ENCODE results near the gene GPATCH4. TPM values are rescaled to one million over a fixed set of nuclear protein-coding genes. Genes with fewer than 3 reads are reported as not detected.

GPATCH4 gene
- total and polyA plus RNA-seq, 11 donors = 8.8 to 67.5 (median 15.5) TPM

DNA sequence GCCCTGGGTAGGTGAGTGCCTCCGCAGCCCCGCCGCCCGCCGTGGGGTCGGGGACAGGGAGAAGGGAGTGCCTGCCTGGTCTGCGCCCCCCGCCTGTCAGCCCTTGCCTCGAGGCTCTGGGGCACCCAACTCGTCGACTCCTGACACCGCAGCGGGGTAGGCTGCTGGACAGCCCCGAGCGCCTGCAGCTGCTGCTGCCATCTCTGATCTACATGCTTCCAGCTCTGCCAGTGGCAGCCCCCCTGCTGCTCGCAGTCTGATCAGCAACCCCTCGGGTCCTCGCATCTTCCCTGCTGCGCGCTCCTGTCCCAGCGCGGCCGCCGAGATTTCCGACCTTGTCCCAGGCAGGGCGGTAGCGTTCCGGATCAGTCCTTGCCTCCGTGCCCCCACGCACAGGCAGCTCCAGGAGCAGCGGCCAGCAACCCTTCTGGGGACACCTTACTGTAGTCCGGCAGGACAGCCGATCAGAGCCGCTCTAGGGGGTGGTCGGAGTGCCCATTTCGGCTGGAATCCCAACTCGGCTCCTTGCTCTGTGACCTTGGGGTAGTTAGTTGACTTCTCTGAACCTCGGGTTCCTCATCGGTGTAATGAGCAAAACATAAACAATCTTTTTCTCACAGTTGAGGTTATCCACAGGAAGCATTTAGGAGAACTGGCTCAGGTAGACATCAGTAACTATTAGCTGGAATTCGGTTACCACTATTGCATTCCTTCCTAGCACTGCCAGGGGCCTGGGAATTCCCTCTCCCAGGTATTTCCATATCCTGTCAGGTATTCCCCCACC is 41.2 kb upstream of the GPATCH4 start:
- H3K4me1 ChIP-seq = peaks cover 0 to 19% (median 13%) of the 10 kb centered on the region in 12 donors
- peak in 1 of 4 donors; percentile 14 for ATAC-seq
- no peak overlapping the region for H3K27ac ChIP-seq
- peak overlapping the region; percentile 14 to 51 (median 46) for H3K4me3 ChIP-seq
- 16 to 57% (median 33%) methylated on average over 4 to 40 of the region's 40 CpGs for WGBS, 4 donors
- no peaks in the 10 kb centered on the region for H3K36me3 ChIP-seq
- peaks cover 20 to 92% (median 76%) of the 10 kb centered on the region in 9 donors for H3K27me3 ChIP-seq
- intact Hi-C loops (cut with DNase I) = no loop called here
- no peak for DNase-seq
- no peaks in the 10 kb centered on the region for H3K9me3 ChIP-seq
- TF ChIP-seq CTCF (IDR thresholded peaks at IDR 0.05) = no peak
- no peak for TF ChIP-seq POLR2A (IDR thresholded peaks at IDR 0.05)

DNA sequence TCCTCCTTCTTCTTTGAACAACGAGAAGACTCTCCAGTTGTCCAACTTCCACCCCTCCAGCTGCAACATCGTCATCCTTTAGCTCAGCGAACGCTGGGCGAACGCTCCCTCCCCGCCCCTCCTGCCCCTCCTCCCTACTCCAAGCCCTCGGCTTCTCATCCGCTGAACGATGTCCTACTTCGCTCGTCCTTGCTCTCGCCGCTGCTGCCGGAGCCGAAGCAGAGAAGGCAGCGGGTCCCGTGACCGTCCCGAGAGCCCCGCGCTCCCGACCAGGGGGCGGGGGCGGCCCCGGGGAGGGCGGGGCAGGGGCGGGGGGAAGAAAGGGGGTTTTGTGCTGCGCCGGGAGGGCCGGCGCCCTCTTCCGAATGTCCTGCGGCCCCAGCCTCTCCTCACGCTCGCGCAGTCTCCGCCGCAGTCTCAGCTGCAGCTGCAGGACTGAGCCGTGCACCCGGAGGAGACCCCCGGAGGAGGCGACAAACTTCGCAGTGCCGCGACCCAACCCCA is 40.5 kb upstream of the GPATCH4 start, which contains the start of gene BCAN:
BCAN (plus strand) TSS at position 357 of the 504 bp plus-strand sequence. CDS start 3,938 bp downstream, outside the sequence.
- peak in 3 of 5 donors; percentile 41 to 60 (median 49) for DNase-seq
- peak within 1 kb of the TSS; percentile 14 to 51 (median 46) for H3K4me3 ChIP-seq
- no peak for TF ChIP-seq POLR2A (IDR thresholded peaks at IDR 0.05)
- no peak for TF ChIP-seq CTCF (IDR thresholded peaks at IDR 0.05)
- peak; percentile 49 to 74 (median 56) for ATAC-seq
- no peaks in the 10 kb centered on the region for H3K36me3 ChIP-seq
- H3K27me3 ChIP-seq = peaks cover 24 to 92% (median 69%) of the 10 kb centered on the region in 9 donors
- H3K4me1 ChIP-seq = peaks cover 0 to 19% (median 13%) of the 10 kb centered on the region in 12 donors
- 0 to 4% (median 1%) methylated on average over 20 to 46 of the region's 46 CpGs for WGBS, 4 donors
- H3K9me3 ChIP-seq = no peaks in the 10 kb centered on the region
- H3K27ac ChIP-seq = no peak within 1 kb of the TSS
- intact Hi-C loops (cut with DNase I) = no loop called here

DNA sequence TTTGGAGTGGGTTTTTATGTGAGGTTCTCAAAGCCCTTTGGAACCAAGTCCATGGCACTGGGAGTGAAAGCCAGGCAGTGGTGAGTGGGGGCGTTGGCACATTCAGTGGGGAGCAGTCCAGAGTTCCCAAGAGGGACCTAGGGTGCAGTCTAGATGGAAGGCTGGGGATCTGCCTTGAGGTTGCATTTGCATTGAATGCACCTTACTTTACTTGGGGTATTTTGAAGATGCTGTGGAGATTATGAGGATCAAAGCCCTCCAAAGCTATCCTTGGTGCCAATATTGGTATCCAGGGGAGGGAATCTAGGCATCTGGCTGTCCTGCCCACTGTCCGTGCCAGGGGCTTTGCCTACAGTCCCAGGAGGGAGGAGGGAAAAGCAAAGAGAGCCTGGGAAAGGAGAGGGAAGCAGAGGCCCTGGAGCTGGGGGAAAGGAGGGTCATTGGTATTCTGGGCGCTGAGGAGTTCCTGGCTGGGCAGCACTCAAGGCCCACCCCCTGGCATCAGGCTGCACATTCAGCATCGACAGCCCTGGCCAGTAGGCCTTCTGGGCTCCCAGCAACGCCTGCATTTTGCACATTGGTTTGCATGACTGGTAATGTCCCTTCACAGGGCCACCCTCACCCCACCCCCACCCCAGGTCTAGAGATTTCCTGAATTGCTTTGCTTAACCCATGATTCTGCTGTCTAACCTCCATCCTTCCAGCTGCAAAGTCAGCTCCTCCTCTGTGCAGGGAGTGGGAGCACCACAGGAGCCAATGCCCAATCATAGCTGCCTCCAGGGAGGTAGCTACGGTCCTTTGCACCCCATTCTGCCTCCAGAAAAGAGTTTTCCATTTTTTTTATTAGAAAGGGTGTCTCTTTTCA is 39.8 kb upstream of the GPATCH4 start:
- 34 to 56% (median 45%) methylated on average over 6 of the region's 6 CpGs for WGBS, 4 donors
- Histone ChIP-seq H3K36me3 (no peaks in the 10 kb centered on the region), H3K27me3 (peaks cover 24 to 91% (median 63%) of the 10 kb centered on the region in 9 donors), H3K4me3 (peak overlapping the region in 7 of 12 donors; percentile 45 to 51 (median 47)), H3K27ac (no peak overlapping the region), H3K4me1 (peaks cover 0 to 19% (median 13%) of the 10 kb centered on the region in 12 donors), H3K9me3 (no peaks in the 10 kb centered on the region)
- intact Hi-C loops (cut with DNase I) = no loop called here
- ATAC-seq (no peak), DNase-seq (no peak)
- no peak for TF ChIP-seq POLR2A (IDR thresholded peaks at IDR 0.05)
- no peak for TF ChIP-seq CTCF (IDR thresholded peaks at IDR 0.05)

Measured in heart left ventricle (tissue), 16 donors.